ENCODE data around the gene CA6.
"Not testable (repeated sequence)": the region's sequence is repeated elsewhere in the genome, so short reads cannot be mapped to it uniquely, and the experiment has no call there.

- TF ChIP-seq, protein P1, sequence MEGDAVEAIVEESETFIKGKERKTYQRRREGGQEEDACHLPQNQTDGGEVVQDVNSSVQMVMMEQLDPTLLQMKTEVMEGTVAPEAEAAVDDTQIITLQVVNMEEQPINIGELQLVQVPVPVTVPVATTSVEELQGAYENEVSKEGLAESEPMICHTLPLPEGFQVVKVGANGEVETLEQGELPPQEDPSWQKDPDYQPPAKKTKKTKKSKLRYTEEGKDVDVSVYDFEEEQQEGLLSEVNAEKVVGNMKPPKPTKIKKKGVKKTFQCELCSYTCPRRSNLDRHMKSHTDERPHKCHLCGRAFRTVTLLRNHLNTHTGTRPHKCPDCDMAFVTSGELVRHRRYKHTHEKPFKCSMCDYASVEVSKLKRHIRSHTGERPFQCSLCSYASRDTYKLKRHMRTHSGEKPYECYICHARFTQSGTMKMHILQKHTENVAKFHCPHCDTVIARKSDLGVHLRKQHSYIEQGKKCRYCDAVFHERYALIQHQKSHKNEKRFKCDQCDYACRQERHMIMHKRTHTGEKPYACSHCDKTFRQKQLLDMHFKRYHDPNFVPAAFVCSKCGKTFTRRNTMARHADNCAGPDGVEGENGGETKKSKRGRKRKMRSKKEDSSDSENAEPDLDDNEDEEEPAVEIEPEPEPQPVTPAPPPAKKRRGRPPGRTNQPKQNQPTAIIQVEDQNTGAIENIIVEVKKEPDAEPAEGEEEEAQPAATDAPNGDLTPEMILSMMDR (IDR thresholded peaks at IDR 0.05), result not testable (repeated sequence)
- not testable (repeated sequence) for TF ChIP-seq POLR2A (IDR thresholded peaks at IDR 0.05)
Observed at GRCh38 chr1:8897505-8897904, 48.2 kb upstream of the CA6 start.

Data from prostate gland (tissue), 2 donors.